Measurements from ENCODE around the gene CADM2. TPM values are rescaled to one million over a fixed set of nuclear protein-coding genes. Genes with fewer than 3 reads are reported as not detected.

The CADM2 gene
- total RNA-seq, 1 donor from 2014 or later = 2.9 TPM

DNA sequence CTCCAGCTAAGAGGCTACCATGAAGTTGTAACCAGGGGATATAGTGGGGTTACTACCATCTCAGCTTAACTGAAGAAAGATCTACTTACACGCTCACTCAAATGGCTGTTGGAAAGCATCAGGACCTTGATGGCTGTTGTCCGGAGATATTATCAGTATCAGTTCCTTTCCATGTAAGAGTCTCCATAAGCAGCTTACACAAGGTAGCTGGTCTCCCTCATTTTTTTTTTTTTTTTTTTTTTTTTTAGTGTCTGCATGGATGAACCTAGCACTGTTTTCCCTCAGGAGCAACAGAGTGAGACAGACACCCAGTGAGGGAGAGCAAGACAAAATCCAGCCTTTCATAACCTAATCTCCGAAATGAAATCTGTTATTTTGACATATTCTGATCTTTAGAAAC lies 230.9 kb downstream of the CADM2 start:
- H2AFZ ChIP-seq (ENCODE audit: low read depth, low read length) = no peak overlapping the region
- no peak for TF ChIP-seq EZH2 (IDR thresholded peaks at IDR 0.05; ENCODE audit: insufficient read depth, low read length)
- TF ChIP-seq, protein P1, sequence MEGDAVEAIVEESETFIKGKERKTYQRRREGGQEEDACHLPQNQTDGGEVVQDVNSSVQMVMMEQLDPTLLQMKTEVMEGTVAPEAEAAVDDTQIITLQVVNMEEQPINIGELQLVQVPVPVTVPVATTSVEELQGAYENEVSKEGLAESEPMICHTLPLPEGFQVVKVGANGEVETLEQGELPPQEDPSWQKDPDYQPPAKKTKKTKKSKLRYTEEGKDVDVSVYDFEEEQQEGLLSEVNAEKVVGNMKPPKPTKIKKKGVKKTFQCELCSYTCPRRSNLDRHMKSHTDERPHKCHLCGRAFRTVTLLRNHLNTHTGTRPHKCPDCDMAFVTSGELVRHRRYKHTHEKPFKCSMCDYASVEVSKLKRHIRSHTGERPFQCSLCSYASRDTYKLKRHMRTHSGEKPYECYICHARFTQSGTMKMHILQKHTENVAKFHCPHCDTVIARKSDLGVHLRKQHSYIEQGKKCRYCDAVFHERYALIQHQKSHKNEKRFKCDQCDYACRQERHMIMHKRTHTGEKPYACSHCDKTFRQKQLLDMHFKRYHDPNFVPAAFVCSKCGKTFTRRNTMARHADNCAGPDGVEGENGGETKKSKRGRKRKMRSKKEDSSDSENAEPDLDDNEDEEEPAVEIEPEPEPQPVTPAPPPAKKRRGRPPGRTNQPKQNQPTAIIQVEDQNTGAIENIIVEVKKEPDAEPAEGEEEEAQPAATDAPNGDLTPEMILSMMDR (IDR thresholded peaks at IDR 0.05; ENCODE audit: insufficient read depth, low read depth, low read length) = no peak
- FAIRE-seq (no peak), DNase-seq (ENCODE audit: low read depth) (no peak)
- no peak overlapping the region for H3K4me3 Mint-ChIP-seq (ENCODE audit: unreplicated experiment)
- no peaks in the 10 kb centered on the region for H3K36me3 ChIP-seq (ENCODE audit: insufficient read depth, low read length)
- H3K79me2 ChIP-seq (ENCODE audit: insufficient read depth, low read length) = no peaks in the 10 kb centered on the region
- H3K9me3 ChIP-seq (ENCODE audit: insufficient read depth, low read depth, low read length) = no peaks in the 10 kb centered on the region
- H4K20me1 ChIP-seq (ENCODE audit: insufficient read depth, low read length) = no peaks in the 10 kb centered on the region
- no peaks in the 10 kb centered on the region for H3K27me3 Mint-ChIP-seq (ENCODE audit: low read depth, unreplicated experiment)
- H3K36me3 Mint-ChIP-seq (ENCODE audit: low read depth, unreplicated experiment) = no peaks in the 10 kb centered on the region
- no peaks in the 10 kb centered on the region for H3K9me3 Mint-ChIP-seq (ENCODE audit: unreplicated experiment)
- no peak overlapping the region for H3K27ac ChIP-seq (ENCODE audit: low read depth, low read length)
- no peak overlapping the region for H3K4me3 ChIP-seq (ENCODE audit: insufficient read depth, low read depth, low read length)
- no peak overlapping the region for H3K27ac Mint-ChIP-seq (ENCODE audit: unreplicated experiment)
- no peaks in the 10 kb centered on the region for H3K4me1 ChIP-seq (ENCODE audit: insufficient read depth, low read length)
- no peaks in the 10 kb centered on the region for H3K27me3 ChIP-seq (ENCODE audit: insufficient read depth, low read length)
- no peak overlapping the region for H3K9ac ChIP-seq (ENCODE audit: low read length)
- H3K4me1 Mint-ChIP-seq (ENCODE audit: low read depth, unreplicated experiment) = no peaks in the 10 kb centered on the region
- H3K4me2 ChIP-seq (ENCODE audit: low read length) = no peak overlapping the region

DNA sequence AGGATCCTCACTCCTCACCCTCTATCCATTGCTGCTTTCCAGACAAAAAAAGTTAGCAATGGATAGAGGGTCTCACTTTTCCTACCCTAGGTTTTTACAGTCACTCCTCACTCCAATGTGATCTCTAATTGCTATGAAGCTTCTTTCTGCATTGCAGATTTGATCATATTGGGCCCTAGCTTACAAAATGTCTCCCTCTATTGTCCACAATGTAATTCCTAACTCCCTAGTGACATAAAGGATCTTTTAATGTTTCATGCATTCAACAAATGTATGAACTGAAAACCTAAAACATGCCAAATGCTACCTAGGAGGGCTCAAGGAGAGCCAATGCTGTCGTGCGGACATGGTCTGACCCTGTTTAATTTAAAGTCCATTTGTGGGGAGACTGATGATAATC lies 234.8 kb downstream of the CADM2 start:
- DNase-seq (ENCODE audit: low read depth) = no peak
- H3K79me2 ChIP-seq (ENCODE audit: insufficient read depth, low read length) = no peaks in the 10 kb centered on the region
- TF ChIP-seq EZH2 (IDR thresholded peaks at IDR 0.05; ENCODE audit: insufficient read depth, low read length) = no peak
- TF ChIP-seq, protein P1 (IDR thresholded peaks at IDR 0.05; ENCODE audit: insufficient read depth, low read depth, low read length) = no peak
- H3K4me2 ChIP-seq (ENCODE audit: low read length) = no peak overlapping the region
- no peak overlapping the region for H3K9ac ChIP-seq (ENCODE audit: low read length)
- Mint-ChIP-seq H3K27ac (ENCODE audit: unreplicated experiment) (no peak overlapping the region), H3K9me3 (ENCODE audit: unreplicated experiment) (no peaks in the 10 kb centered on the region), H3K4me3 (ENCODE audit: unreplicated experiment) (no peak overlapping the region), H3K36me3 (ENCODE audit: low read depth, unreplicated experiment) (no peaks in the 10 kb centered on the region), H3K27me3 (ENCODE audit: low read depth, unreplicated experiment) (no peaks in the 10 kb centered on the region), H3K4me1 (ENCODE audit: low read depth, unreplicated experiment) (no peaks in the 10 kb centered on the region)
- H3K27ac ChIP-seq (ENCODE audit: low read depth, low read length) = no peak overlapping the region
- no peak overlapping the region for H2AFZ ChIP-seq (ENCODE audit: low read depth, low read length)
- no peaks in the 10 kb centered on the region for H3K27me3 ChIP-seq (ENCODE audit: insufficient read depth, low read length)
- H3K4me1 ChIP-seq (ENCODE audit: insufficient read depth, low read length) = no peaks in the 10 kb centered on the region
- no peak for FAIRE-seq
- H3K4me3 ChIP-seq (ENCODE audit: insufficient read depth, low read depth, low read length) = no peak overlapping the region
- H4K20me1 ChIP-seq (ENCODE audit: insufficient read depth, low read length) = no peaks in the 10 kb centered on the region
- H3K9me3 ChIP-seq (ENCODE audit: insufficient read depth, low read depth, low read length) = no peaks in the 10 kb centered on the region
- no peaks in the 10 kb centered on the region for H3K36me3 ChIP-seq (ENCODE audit: insufficient read depth, low read length)

DNA sequence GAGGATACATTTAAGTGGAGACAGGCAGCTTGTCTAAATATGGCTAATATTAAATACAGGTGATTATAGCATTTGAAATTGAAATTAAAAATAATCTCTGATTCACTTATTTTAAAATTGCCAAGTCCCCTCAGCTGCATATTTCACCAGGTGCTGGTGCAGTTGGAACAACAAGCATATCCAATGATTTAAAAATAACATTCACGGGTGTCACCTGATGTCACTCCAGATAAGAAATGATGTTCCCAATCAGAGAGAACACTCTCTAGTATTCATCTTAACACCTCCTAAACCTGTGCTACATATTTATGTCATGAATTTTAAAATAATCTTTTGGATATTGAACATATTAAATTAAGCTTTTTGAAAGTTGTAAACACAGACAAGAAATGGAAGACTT lies 249.9 kb downstream of the CADM2 start:
- Mint-ChIP-seq H3K27me3 (ENCODE audit: low read depth, unreplicated experiment) (no peaks in the 10 kb centered on the region), H3K4me1 (ENCODE audit: low read depth, unreplicated experiment) (no peaks in the 10 kb centered on the region), H3K4me3 (ENCODE audit: unreplicated experiment) (no peak overlapping the region), H3K36me3 (ENCODE audit: low read depth, unreplicated experiment) (no peaks in the 10 kb centered on the region), H3K27ac (ENCODE audit: unreplicated experiment) (no peak overlapping the region), H3K9me3 (ENCODE audit: unreplicated experiment) (no peaks in the 10 kb centered on the region)
- Histone ChIP-seq H3K27ac (ENCODE audit: low read depth, low read length) (no peak overlapping the region), H3K9me3 (ENCODE audit: insufficient read depth, low read depth, low read length) (no peaks in the 10 kb centered on the region), H2AFZ (ENCODE audit: low read depth, low read length) (no peak overlapping the region), H3K4me2 (ENCODE audit: low read length) (no peak overlapping the region), H3K4me3 (ENCODE audit: insufficient read depth, low read depth, low read length) (no peak overlapping the region), H3K27me3 (ENCODE audit: insufficient read depth, low read length) (no peaks in the 10 kb centered on the region), H4K20me1 (ENCODE audit: insufficient read depth, low read length) (no peaks in the 10 kb centered on the region), H3K79me2 (ENCODE audit: insufficient read depth, low read length) (no peaks in the 10 kb centered on the region), H3K36me3 (ENCODE audit: insufficient read depth, low read length) (no peaks in the 10 kb centered on the region), H3K4me1 (ENCODE audit: insufficient read depth, low read length) (no peaks in the 10 kb centered on the region), H3K9ac (ENCODE audit: low read length) (no peak overlapping the region)
- no peak for DNase-seq (ENCODE audit: low read depth)
- no peak for TF ChIP-seq EZH2 (IDR thresholded peaks at IDR 0.05; ENCODE audit: insufficient read depth, low read length)
- TF ChIP-seq, protein P1 (IDR thresholded peaks at IDR 0.05; ENCODE audit: insufficient read depth, low read depth, low read length) = no peak
- FAIRE-seq = no peak
